Peyer's patch (tissue), 4 donors: ENCODE results near the gene RIC1.

Source experiments
- CTCF ChIP-seq, 6 experiments: fragments of 450-650 bp in 4 of 6; fragments of 200-600 bp in 2 of 6; sonication (generic) in 1 of 6; IDR thresholded peaks; one replicate each; pipeline ENCODE4 v1.5.1; 2017 to 2019; ENCODE audit warnings: antibody characterized with exemption in 6 of 6, mild to moderate bottlenecking in 3 of 6, moderate library complexity in 1 of 6
- POLR2A ChIP-seq, 2 donors: fragments of 450-650 bp; IDR thresholded peaks; one replicate each; pipeline ENCODE4 v1.5.1; 2017; ENCODE audit warnings: antibody characterized with exemption in 2 of 2, mild to moderate bottlenecking in 2 of 2, moderate library complexity in 2 of 2

- no peak for TF ChIP-seq CTCF (IDR thresholded peaks at IDR 0.05)
- TF ChIP-seq POLR2A (IDR thresholded peaks at IDR 0.05), result no peak
Observed at GRCh38 chr9:5622016-5622415, 6.9 kb upstream of the RIC1 start.
